ENCODE results near the gene ZMYND8. TPM values are rescaled to one million over a fixed set of nuclear protein-coding genes. Genes with fewer than 3 reads are reported as not detected.

ZMYND8 gene
- total and polyA plus RNA-seq, 2 of the 4 experiments (the other 2 are of a cell fraction) = 24.0 to 28.2 TPM

- H3K9me3 ChIP-seq (ENCODE audit: control insufficient read depth, insufficient read depth, low read length) = no peaks in the 10 kb centered on the region
- no peak overlapping the region for H4K8ac ChIP-seq (ENCODE audit: low read depth in 2 of 2, low read length in 2 of 2)
- no peak overlapping the region for H2BK15ac ChIP-seq (ENCODE audit: low read depth, low read length)
- H3K9ac ChIP-seq (ENCODE audit: low read depth, low read length) = no peak overlapping the region
- H3K14ac ChIP-seq (replicated peaks; ENCODE audit: low read depth, low read length) = no peak overlapping the region
- peaks cover 2% of the 10 kb centered on the region; the same call in 1 of the 2 replicates for H3K4me1 ChIP-seq (ENCODE audit: control insufficient read depth, insufficient read depth, low read length)
- H4K91ac ChIP-seq (ENCODE audit: insufficient read depth, low read depth, low read length) = no peak overlapping the region
- H2BK20ac ChIP-seq (ENCODE audit: low read depth, low read length) = no peak overlapping the region
- no peak overlapping the region for H3K18ac ChIP-seq (ENCODE audit: low read depth, low read length)
- no TSS peak for BruUV-seq (replicated peaks)
- H4K5ac ChIP-seq (ENCODE audit: low read depth, low read length) = no peak overlapping the region
- no peaks in the 10 kb centered on the region for H3K9me1 ChIP-seq (ENCODE audit: insufficient read depth, low read length)
- ChIA-PET POLR2A (ENCODE audit: unreplicated experiment) (no interaction called here), CTCF (no interaction called here)
- no peak overlapping the region for H3K23ac ChIP-seq (ENCODE audit: low read depth, low read length)
- H4K20me1 ChIP-seq (ENCODE audit: insufficient read depth, low read length) = no peaks in the 10 kb centered on the region
- WGBS, 2 experiments (ENCODE audit: extremely low coverage in 2 of 2, insufficient read length in 1 of 2) = 92% methylated on average over 2 of the region's 7 CpGs; no CpG with 5 or more reads in 1 of the 2 experiments
- no peak overlapping the region for H3K4me3 ChIP-seq (ENCODE audit: insufficient read depth, low read depth, low read length)
- H3K4ac ChIP-seq (ENCODE audit: low read depth, low read length) = no peak overlapping the region
- no peak overlapping the region for H3K56ac ChIP-seq (ENCODE audit: extremely low read depth, insufficient read depth, low read length)
- DNase-seq (no peak), ATAC-seq (ENCODE audit: low read depth) (no peak)
- TF ChIP-seq RAD21 (IDR thresholded peaks at IDR 0.05; ENCODE audit: low read length) (no peak), POLR2A (IDR thresholded peaks at IDR 0.05; ENCODE audit: low read depth, low read length) (no peak), USF2 (IDR thresholded peaks at IDR 0.05; ENCODE audit: low read depth, low read length) (no peak), BHLHE40 (IDR thresholded peaks at IDR 0.05; ENCODE audit: low read depth, low read length) (no peak), NFE2L2 (IDR thresholded peaks at IDR 0.05; ENCODE audit: low read depth, low read length) (no peak), ELK1 (IDR thresholded peaks at IDR 0.05; ENCODE audit: borderline replicate concordance, low read depth, low read length) (no peak), MAZ (IDR thresholded peaks at IDR 0.05; ENCODE audit: borderline replicate concordance, low read depth, low read length) (no peak), FOS (IDR thresholded peaks at IDR 0.05; ENCODE audit: low read depth, low read length) (no peak), RCOR1 (IDR thresholded peaks at IDR 0.05; ENCODE audit: insufficient replicate concordance, low read length) (no peak)
- no peaks in the 10 kb centered on the region for H3K36me3 ChIP-seq (ENCODE audit: control insufficient read depth, insufficient read depth, low read length)
- H3K27me3 ChIP-seq (ENCODE audit: control insufficient read depth, insufficient read depth, low read length) = no peaks in the 10 kb centered on the region
- no peak overlapping the region for H2AFZ ChIP-seq (replicated peaks; ENCODE audit: low read length, poor library complexity)
- in situ Hi-C loops (cut with MboI; ENCODE audit: low sequenced_read_pairs) (no loop called here), dilution Hi-C loops (cut with HindIII; ENCODE audit: low sequenced_read_pairs, unreplicated experiment) (no loop called here), intact Hi-C loops (cut with micrococcal nuclease) (no loop called here)
- no peak overlapping the region for H2BK5ac ChIP-seq (ENCODE audit: low read depth, low read length, poor library complexity, severe bottlenecking)
- H2BK120ac ChIP-seq (ENCODE audit: low read depth, low read length) = no peak overlapping the region
- peak overlapping the region; percentile 43; the same call in 1 of the 2 replicates for H2AK5ac ChIP-seq (ENCODE audit: low read depth, low read length)
- no peak overlapping the region for H3K27ac ChIP-seq (ENCODE audit: insufficient read depth, low read length)
- H3K4me2 ChIP-seq (ENCODE audit: low read depth, low read length) = no peak overlapping the region
- H3K79me1 ChIP-seq (ENCODE audit: low read depth in 1 of 2, low read length in 2 of 2) = no peaks in the 10 kb centered on the region
- no peak overlapping the region for H2AK9ac ChIP-seq (replicated peaks; ENCODE audit: low read depth, low read length, poor library complexity)
Measured at GRCh38 chr20:47368301-47368700, 11.8 kb upstream of the ZMYND8 start.

Data from IMR-90 (cell line).